ENCODE measurements around the gene UTP4. TPM values are rescaled to one million over a fixed set of nuclear protein-coding genes. Genes with fewer than 3 reads are reported as not detected.

UTP4 gene
- total RNA-seq, 1 experiment from 2014 or later, result 61.7 TPM

DNA sequence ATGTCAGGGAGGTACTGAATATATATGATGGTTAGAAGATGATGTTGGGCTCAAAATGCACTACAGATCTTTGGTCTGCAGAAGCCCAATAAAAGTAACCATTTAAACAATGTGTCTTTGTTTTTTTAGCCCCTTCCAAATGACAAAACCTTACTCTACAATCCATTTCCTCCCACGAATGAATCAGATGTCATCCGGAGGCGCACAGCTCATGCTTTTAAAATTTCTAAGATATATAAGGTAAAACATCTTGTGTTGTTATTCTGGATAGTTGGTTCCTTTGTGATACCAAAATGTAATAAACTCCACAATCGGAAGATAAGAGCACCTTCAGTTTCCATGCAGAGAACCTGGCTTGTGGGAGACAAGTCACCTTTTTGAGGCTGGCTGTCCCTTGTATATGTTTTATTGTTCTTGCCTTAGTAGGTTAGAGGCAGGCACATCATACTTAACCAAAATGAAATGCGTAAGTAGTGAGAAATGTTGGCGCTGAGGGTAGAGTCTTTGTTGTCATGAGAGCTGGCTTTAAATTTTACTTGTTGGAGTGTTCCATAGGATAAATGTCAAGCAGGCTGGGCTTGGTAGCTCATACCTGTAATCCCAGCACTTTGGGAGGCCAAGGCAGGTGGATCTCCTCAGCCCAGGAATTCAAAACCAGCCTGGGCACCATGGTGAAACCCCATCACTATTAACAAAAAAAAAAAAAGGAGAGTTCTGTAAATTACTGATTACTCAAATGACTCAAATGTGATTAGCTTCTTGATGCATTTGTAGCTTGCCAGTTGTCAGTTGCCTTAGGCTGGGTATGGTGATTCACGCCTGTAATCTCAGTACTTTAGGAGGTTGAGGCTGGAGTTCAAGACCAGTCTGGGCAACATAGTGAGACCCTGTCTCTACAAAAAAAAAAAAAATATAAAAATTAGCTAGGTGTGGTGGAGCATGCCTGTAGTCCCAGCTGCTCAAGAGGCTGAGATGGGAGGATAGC, 34.8 kb downstream of the UTP4 start:
- DNase-seq (ENCODE audit: low read depth, low spot score), result no peak
- no peaks in the 10 kb centered on the region for H3K4me1 ChIP-seq (ENCODE audit: control insufficient read depth, insufficient read depth, low read length)
- TF ChIP-seq TCF7L2 (IDR thresholded peaks at IDR 0.05; ENCODE audit: low read depth, low read length) (no peak), POLR2AphosphoS5 (IDR thresholded peaks at IDR 0.05; ENCODE audit: low read depth, low read length) (no peak), SIN3A (IDR thresholded peaks at IDR 0.05; ENCODE audit: borderline replicate concordance, insufficient read depth, low read depth, low read length) (no peak)
- TF ChIP-seq, protein P1, sequence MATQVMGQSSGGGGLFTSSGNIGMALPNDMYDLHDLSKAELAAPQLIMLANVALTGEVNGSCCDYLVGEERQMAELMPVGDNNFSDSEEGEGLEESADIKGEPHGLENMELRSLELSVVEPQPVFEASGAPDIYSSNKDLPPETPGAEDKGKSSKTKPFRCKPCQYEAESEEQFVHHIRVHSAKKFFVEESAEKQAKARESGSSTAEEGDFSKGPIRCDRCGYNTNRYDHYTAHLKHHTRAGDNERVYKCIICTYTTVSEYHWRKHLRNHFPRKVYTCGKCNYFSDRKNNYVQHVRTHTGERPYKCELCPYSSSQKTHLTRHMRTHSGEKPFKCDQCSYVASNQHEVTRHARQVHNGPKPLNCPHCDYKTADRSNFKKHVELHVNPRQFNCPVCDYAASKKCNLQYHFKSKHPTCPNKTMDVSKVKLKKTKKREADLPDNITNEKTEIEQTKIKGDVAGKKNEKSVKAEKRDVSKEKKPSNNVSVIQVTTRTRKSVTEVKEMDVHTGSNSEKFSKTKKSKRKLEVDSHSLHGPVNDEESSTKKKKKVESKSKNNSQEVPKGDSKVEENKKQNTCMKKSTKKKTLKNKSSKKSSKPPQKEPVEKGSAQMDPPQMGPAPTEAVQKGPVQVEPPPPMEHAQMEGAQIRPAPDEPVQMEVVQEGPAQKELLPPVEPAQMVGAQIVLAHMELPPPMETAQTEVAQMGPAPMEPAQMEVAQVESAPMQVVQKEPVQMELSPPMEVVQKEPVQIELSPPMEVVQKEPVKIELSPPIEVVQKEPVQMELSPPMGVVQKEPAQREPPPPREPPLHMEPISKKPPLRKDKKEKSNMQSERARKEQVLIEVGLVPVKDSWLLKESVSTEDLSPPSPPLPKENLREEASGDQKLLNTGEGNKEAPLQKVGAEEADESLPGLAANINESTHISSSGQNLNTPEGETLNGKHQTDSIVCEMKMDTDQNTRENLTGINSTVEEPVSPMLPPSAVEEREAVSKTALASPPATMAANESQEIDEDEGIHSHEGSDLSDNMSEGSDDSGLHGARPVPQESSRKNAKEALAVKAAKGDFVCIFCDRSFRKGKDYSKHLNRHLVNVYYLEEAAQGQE (IDR thresholded peaks at IDR 0.05; ENCODE audit: insufficient read depth in 1 of 2, low read depth in 2 of 2, low read length in 1 of 2), result no peak
- TF ChIP-seq, protein P2, sequence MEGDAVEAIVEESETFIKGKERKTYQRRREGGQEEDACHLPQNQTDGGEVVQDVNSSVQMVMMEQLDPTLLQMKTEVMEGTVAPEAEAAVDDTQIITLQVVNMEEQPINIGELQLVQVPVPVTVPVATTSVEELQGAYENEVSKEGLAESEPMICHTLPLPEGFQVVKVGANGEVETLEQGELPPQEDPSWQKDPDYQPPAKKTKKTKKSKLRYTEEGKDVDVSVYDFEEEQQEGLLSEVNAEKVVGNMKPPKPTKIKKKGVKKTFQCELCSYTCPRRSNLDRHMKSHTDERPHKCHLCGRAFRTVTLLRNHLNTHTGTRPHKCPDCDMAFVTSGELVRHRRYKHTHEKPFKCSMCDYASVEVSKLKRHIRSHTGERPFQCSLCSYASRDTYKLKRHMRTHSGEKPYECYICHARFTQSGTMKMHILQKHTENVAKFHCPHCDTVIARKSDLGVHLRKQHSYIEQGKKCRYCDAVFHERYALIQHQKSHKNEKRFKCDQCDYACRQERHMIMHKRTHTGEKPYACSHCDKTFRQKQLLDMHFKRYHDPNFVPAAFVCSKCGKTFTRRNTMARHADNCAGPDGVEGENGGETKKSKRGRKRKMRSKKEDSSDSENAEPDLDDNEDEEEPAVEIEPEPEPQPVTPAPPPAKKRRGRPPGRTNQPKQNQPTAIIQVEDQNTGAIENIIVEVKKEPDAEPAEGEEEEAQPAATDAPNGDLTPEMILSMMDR (IDR thresholded peaks at IDR 0.05), result no peak

DNA sequence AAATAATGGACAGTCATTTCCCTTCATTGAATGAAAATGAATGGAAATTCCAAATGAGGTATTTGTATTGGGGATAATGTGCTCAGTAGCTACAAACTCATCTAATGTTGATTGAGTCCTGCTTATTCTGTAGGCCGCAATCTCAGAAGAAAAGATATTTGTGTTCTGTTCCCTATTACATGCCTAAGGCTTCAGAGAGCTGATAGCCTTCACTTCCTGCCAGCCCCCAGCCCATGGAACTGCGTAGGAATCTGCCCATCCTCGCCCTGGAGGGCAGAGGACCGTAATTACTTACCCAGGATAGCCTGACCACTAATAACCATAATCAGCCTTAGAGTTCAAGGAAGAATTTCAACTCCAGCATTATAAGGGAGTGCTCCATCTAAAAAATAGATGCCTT, 36.6 kb downstream of the UTP4 start:
- in situ Hi-C loops (cut with HindIII; ENCODE audit: low pct_unique_long_range_greater_than_20kb, low sequenced_read_pairs), result no loop called here
- BruUV-seq (replicated peaks), result no TSS peak
- CTCF ChIA-PET, result interaction anchor here (0.5 to 0.7 kb wide), 2 partner anchors 8 to 266 kb away, joined by 4 to 11 read pairs; no protein-coding TSS in a partner anchor
- Histone ChIP-seq H3K27ac (ENCODE audit: low read length) (no peak overlapping the region), H3K36me3 (ENCODE audit: control insufficient read depth, insufficient read depth, low read length) (no peaks in the 10 kb centered on the region; the same call in none of the 2 replicates), H3K9me3 (ENCODE audit: control insufficient read depth, insufficient read depth, low read depth, low read length) (no peaks in the 10 kb centered on the region), H3K4me1 (ENCODE audit: control insufficient read depth, insufficient read depth, low read length) (peaks cover 8% of the 10 kb centered on the region; the same call in 1 of the 2 replicates), H3K27me3 (ENCODE audit: control insufficient read depth, insufficient read depth, low read length) (no peaks in the 10 kb centered on the region), H3K4me3 (ENCODE audit: low read depth in 2 of 2, low read length in 2 of 2) (no peak overlapping the region)
- intact Hi-C loops (cut with micrococcal nuclease; ENCODE audit: unreplicated experiment), result no loop called here
- no peak for ATAC-seq
- POLR2A ChIA-PET, result interaction anchor here (0.7 kb wide), 1 partner anchor 22 kb away, joined by 14 read pairs; no protein-coding TSS in a partner anchor
- no peak for TF ChIP-seq SIN3A (IDR thresholded peaks at IDR 0.05; ENCODE audit: borderline replicate concordance, insufficient read depth, low read depth, low read length)
- TF ChIP-seq, protein P2 (IDR thresholded peaks at IDR 0.05), result no peak
- TF ChIP-seq, protein P1 (IDR thresholded peaks at IDR 0.05; ENCODE audit: insufficient read depth in 1 of 2, low read depth in 2 of 2, low read length in 1 of 2), result no peak
- TF ChIP-seq TCF7L2 (IDR thresholded peaks at IDR 0.05; ENCODE audit: low read depth, low read length), result no peak
- no peak for TF ChIP-seq POLR2AphosphoS5 (IDR thresholded peaks at IDR 0.05; ENCODE audit: low read depth, low read length)
- DNase-seq (ENCODE audit: low read depth, low spot score), result no peak

More for the DNA sequence above, 34.8 kb downstream of the UTP4 start:
- H3K27ac ChIP-seq (ENCODE audit: low read length), result no peak overlapping the region
- in situ Hi-C loops (cut with HindIII; ENCODE audit: low pct_unique_long_range_greater_than_20kb, low sequenced_read_pairs), result no loop called here
- ATAC-seq, result no peak
- no TSS peak for BruUV-seq (replicated peaks)
- H3K4me3 ChIP-seq (ENCODE audit: low read depth in 2 of 2, low read length in 2 of 2), result no peak overlapping the region
- CTCF ChIA-PET, result interaction anchor here (0.7 kb wide), 1 partner anchor 39 kb away, joined by 3 read pairs; no protein-coding TSS in a partner anchor
- no peaks in the 10 kb centered on the region for H3K9me3 ChIP-seq (ENCODE audit: control insufficient read depth, insufficient read depth, low read depth, low read length)
- POLR2A ChIA-PET, result interaction anchor here (0.7 kb wide), 1 partner anchor 568 kb away, joined by 5 read pairs; no protein-coding TSS in a partner anchor
- no peaks in the 10 kb centered on the region for H3K27me3 ChIP-seq (ENCODE audit: control insufficient read depth, insufficient read depth, low read length)
- intact Hi-C loops (cut with micrococcal nuclease; ENCODE audit: unreplicated experiment), result no loop called here
- peaks cover 4% of the 10 kb centered on the region for H3K36me3 ChIP-seq (ENCODE audit: control insufficient read depth, insufficient read depth, low read length)

Data from Panc1 (cell line).